ENCODE results near the gene TPRN.

GRCh38 chr9:137175345-137175961 is 25.1 kb downstream of the TPRN start:
- TF ChIP-seq CTCF (IDR thresholded peaks at IDR 0.05; ENCODE audit: poor library complexity, severe bottlenecking): no peak
- TF ChIP-seq EP300 (conservative IDR thresholded peaks at IDR 0.05; ENCODE audit: poor library complexity, severe bottlenecking): no peak
- no peak for TF ChIP-seq EZH2 (IDR thresholded peaks at IDR 0.05; ENCODE audit: borderline replicate concordance, insufficient read depth, low read length, poor library complexity, severe bottlenecking)
- no peak for TF ChIP-seq SMC3 (conservative IDR thresholded peaks at IDR 0.05; ENCODE audit: poor library complexity)
- no peak for TF ChIP-seq REST (IDR thresholded peaks at IDR 0.05; ENCODE audit: borderline replicate concordance)
- TF ChIP-seq TAF1 (IDR thresholded peaks at IDR 0.05; ENCODE audit: low read depth): no peak
- no peak for TF ChIP-seq POLR2AphosphoS5 (IDR thresholded peaks at IDR 0.05)
